ENCODE measurements around the gene ITGA3. TPM values are rescaled to one million over a fixed set of nuclear protein-coding genes. Genes with fewer than 3 reads are reported as not detected.

ITGA3 gene
- total RNA-seq, 1 experiment from 2014 or later = 1.4 TPM

- DNase-seq (ENCODE audit: low spot score) = no peak
- Histone ChIP-seq H3K9me3 (ENCODE audit: low read depth, low read length, poor library complexity, severe bottlenecking) (no peaks in the 10 kb centered on the region), H3K4me3 (ENCODE audit: low read depth, low read length, poor library complexity, severe bottlenecking) (no peak overlapping the region), H3K27ac (ENCODE audit: low read depth, low read length, poor library complexity, severe bottlenecking) (no peak overlapping the region), H3K27me3 (replicated peaks; ENCODE audit: insufficient read depth, low read depth, low read length, poor library complexity) (no peaks in the 10 kb centered on the region), H3K36me3 (ENCODE audit: insufficient read depth, low read length, poor library complexity, severe bottlenecking) (peaks cover 5% of the 10 kb centered on the region), H3K4me1 (ENCODE audit: insufficient read depth, low read length, poor library complexity, severe bottlenecking) (peaks cover 15% of the 10 kb centered on the region)
- BruUV-seq (replicated peaks) = no TSS peak
- intact Hi-C loops (cut with micrococcal nuclease; ENCODE audit: unreplicated experiment) = no loop called here
- ChIA-PET POLR2A (ENCODE audit: low non-redundant PET) (no interaction called here), CTCF (no interaction called here)
- no peak for TF ChIP-seq CTCF (conservative IDR thresholded peaks at IDR 0.05; ENCODE audit: low read depth, low read length)
- no peak for TF ChIP-seq EZH2 (IDR thresholded peaks at IDR 0.05; ENCODE audit: borderline replicate concordance, low read depth, low read length, poor library complexity, severe bottlenecking)
Measured at GRCh38 chr17:50110591-50111349, 54.9 kb downstream of the ITGA3 start.

- no TSS peak for BruUV-seq (replicated peaks)
- intact Hi-C loops (cut with micrococcal nuclease; ENCODE audit: unreplicated experiment) = no loop called here
- Histone ChIP-seq H3K4me1 (ENCODE audit: insufficient read depth, low read length, poor library complexity, severe bottlenecking) (peaks cover 16% of the 10 kb centered on the region), H3K4me3 (ENCODE audit: low read depth, low read length, poor library complexity, severe bottlenecking) (no peak overlapping the region), H3K27me3 (replicated peaks; ENCODE audit: insufficient read depth, low read depth, low read length, poor library complexity) (no peaks in the 10 kb centered on the region), H3K36me3 (ENCODE audit: insufficient read depth, low read length, poor library complexity, severe bottlenecking) (peaks cover 5% of the 10 kb centered on the region), H3K27ac (ENCODE audit: low read depth, low read length, poor library complexity, severe bottlenecking) (no peak overlapping the region), H3K9me3 (ENCODE audit: low read depth, low read length, poor library complexity, severe bottlenecking) (no peaks in the 10 kb centered on the region)
- no peak for TF ChIP-seq CTCF (conservative IDR thresholded peaks at IDR 0.05; ENCODE audit: low read depth, low read length)
- CTCF ChIA-PET = interaction anchor here (1.0 kb wide), 1 partner anchor 18 kb away, joined by 4 read pairs; no protein-coding TSS in a partner anchor
- POLR2A ChIA-PET (ENCODE audit: low non-redundant PET) = interaction anchor here (0.5 kb wide), 2 partner anchors 25 to 88 kb away, joined by 3 to 4 read pairs; no protein-coding TSS in a partner anchor
- DNase-seq (ENCODE audit: low spot score) = no peak
Measured at GRCh38 chr17:50111673-50112655, 56.1 kb downstream of the ITGA3 start.

- intact Hi-C loops (cut with micrococcal nuclease; ENCODE audit: unreplicated experiment) = no loop called here
- no peak for DNase-seq (ENCODE audit: low spot score)
- POLR2A ChIA-PET (ENCODE audit: low non-redundant PET) = interaction anchor here (0.5 kb wide), 1 partner anchor 87 kb away, joined by 4 read pairs; no protein-coding TSS in a partner anchor
Measured at GRCh38 chr17:50112694-50113093, 56.8 kb downstream of the ITGA3 start.

More at GRCh38 chr17:50112694-50113093, 56.8 kb downstream of the ITGA3 start:
- peaks cover 16% of the 10 kb centered on the region for H3K4me1 ChIP-seq (ENCODE audit: insufficient read depth, low read length, poor library complexity, severe bottlenecking)
- no TSS peak for BruUV-seq (replicated peaks)
- H3K36me3 ChIP-seq (ENCODE audit: insufficient read depth, low read length, poor library complexity, severe bottlenecking) = peaks cover 5% of the 10 kb centered on the region
- no peaks in the 10 kb centered on the region for H3K9me3 ChIP-seq (ENCODE audit: low read depth, low read length, poor library complexity, severe bottlenecking)
- CTCF ChIA-PET = interaction anchor here (1.0 kb wide), 1 partner anchor 19 kb away, joined by 4 read pairs; no protein-coding TSS in a partner anchor
- H3K4me3 ChIP-seq (ENCODE audit: low read depth, low read length, poor library complexity, severe bottlenecking) = no peak overlapping the region
- H3K27ac ChIP-seq (ENCODE audit: low read depth, low read length, poor library complexity, severe bottlenecking) = no peak overlapping the region
- TF ChIP-seq EZH2 (IDR thresholded peaks at IDR 0.05; ENCODE audit: borderline replicate concordance, low read depth, low read length, poor library complexity, severe bottlenecking) = no peak
- no peak for TF ChIP-seq CTCF (conservative IDR thresholded peaks at IDR 0.05; ENCODE audit: low read depth, low read length)
- H3K27me3 ChIP-seq (replicated peaks; ENCODE audit: insufficient read depth, low read depth, low read length, poor library complexity) = no peaks in the 10 kb centered on the region

All from A673 (cell line).